Activated CD8-positive, alpha-beta memory T cell treated with anti-CD3 and anti-CD28 coated beads, Interleukin-2, amount 50 U/mL, for 4 hours (primary cell): ENCODE data around the gene CALCOCO2.

Experiments used
- DNase-seq: peaks from one replicate; pipeline ENCODE4 v3.0.0-alpha.2; 2020

The CALCOCO2 gene

GRCh38 chr17:48873696-48874443 is 43.0 kb downstream of the CALCOCO2 start:
- no peak for DNase-seq

GRCh38 chr17:48878920-48879898 is 48.4 kb downstream of the CALCOCO2 start:
- peak; percentile 52 for DNase-seq

DNA sequence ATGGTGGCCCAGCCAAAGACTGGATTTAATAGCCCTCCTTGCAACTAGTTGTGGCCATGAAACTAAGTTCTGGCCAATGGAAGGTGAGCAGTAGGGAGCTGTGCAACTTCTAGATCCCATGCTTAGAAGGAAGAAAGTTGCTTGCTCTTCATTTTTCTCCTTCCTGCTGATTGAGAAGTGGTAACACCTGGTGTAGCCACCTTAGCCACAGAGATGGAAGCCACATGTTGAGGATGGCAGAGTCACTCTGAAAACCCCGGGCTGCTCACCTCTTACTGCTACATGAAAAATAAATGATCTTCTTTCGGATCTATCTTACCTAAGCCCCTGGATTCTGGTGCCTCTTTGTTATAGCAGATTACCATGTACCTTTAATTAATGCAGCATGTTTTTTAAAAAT is 51.4 kb downstream of the CALCOCO2 start:
- DNase-seq = no peak

GRCh38 chr17:48883171-48883570 is 52.3 kb downstream of the CALCOCO2 start:
- DNase-seq = no peak

- no peak for DNase-seq
Measured at GRCh38 chr17:48890086-48890485, 59.3 kb downstream of the CALCOCO2 start.

- no peak for DNase-seq
Measured at GRCh38 chr17:48892940-48893645, 62.3 kb downstream of the CALCOCO2 start.

- no peak for DNase-seq
Measured at GRCh38 chr17:48893646-48894508, 63.0 kb downstream of the CALCOCO2 start.

- no peak for DNase-seq
Measured at GRCh38 chr17:48894886-48895285, 64.1 kb downstream of the CALCOCO2 start.

GRCh38 chr17:48901241-48901640 is 70.4 kb downstream of the CALCOCO2 start:
- DNase-seq = no peak

- DNase-seq = no peak
Measured at GRCh38 chr17:48903401-48903800, 72.6 kb downstream of the CALCOCO2 start.

GRCh38 chr17:48904428-48904827 is 73.6 kb downstream of the CALCOCO2 start:
- no peak for DNase-seq

GRCh38 chr17:48905987-48906515 is 75.2 kb downstream of the CALCOCO2 start:
- DNase-seq = no peak

GRCh38 chr17:48907713-48908046 is 76.8 kb downstream of the CALCOCO2 start:
- DNase-seq = no peak

DNA sequence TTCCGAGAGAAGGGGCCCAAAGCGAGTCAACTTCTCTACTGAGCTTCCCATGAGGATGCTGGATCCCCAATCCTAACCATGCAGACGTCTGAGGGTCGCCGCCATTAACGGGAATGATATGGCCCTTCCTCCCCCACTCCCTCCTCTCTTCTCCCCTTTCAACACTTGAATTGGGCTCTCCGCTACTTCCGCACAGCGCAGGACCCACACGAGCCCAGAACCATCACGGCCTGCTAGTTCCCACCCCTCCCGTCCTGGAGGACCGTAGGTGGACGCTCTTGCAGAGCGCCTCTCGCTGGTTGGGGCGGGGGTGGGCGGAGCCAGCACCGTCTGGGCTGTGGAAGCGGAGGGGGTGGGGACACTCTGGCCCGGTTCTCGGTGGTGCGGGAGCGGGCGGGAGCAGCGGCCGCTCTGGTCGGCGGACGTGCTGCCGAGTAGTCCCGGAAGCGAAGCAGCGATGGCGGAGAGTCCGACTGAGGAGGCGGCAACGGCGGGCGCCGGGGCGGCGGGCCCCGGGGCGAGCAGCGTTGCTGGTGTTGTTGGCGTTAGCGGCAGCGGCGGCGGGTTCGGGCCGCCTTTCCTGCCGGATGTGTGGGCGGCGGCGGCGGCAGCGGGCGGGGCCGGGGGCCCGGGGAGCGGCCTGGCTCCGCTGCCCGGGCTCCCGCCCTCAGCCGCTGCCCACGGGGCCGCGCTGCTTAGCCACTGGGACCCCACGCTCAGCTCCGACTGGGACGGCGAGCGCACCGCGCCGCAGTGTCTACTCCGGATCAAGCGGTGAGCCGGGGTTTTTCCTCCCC is 77.4 kb downstream of the CALCOCO2 start, which contains the start of gene UBE2Z:
TSS of gene UBE2Z (plus strand) at position 361 of the 797 bp plus-strand sequence. CDS start at position 458, 97 bp downstream.
- DNase-seq = peak; percentile 88

DNA sequence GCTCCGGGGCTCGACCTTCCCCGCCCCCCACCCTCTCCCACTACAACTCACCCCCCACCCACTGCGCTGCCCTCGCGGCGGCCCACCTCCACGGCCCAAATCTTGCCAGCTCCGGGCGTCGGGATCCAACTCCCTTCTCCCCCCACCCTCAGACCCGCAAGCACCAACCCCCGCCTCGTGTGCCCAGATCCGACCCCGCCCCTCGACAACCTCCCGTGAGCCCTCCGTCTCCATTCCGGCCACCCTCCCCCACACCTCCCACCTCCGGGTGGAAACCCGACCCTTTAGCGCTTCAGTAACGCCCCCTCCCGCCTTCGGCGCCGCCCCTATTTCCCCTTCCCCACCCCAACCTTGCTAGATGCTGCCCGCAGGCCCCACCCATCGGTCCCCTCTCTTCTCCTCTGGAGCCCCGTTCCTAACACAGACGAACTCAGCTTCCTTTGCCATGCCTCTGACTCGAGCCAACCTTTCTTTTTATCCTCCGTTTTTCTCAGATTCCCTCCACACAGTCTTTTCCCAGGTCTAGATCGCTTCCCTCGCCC is 78.1 kb downstream of the CALCOCO2 start:
- DNase-seq = peak; percentile 92

DNA sequence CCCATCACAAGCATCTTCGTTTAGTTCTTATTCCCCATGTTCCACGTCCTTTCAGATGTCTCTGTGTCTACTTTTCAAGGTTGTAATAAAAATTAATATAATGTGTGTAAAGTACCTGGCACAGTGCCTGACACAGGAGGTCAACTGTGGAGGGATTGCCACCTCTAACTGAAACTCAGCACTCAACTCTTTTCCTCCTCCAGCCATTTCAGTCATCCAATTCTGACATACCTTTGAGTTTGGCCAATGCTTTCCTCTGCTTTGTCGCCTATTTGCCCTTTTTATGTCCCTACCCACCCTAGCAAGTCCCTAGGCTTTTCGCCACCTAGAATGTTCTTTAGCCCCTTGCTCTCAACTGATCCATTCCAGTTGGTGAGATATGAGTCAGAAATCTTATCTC is 78.9 kb downstream of the CALCOCO2 start:
- DNase-seq = no peak

DNA sequence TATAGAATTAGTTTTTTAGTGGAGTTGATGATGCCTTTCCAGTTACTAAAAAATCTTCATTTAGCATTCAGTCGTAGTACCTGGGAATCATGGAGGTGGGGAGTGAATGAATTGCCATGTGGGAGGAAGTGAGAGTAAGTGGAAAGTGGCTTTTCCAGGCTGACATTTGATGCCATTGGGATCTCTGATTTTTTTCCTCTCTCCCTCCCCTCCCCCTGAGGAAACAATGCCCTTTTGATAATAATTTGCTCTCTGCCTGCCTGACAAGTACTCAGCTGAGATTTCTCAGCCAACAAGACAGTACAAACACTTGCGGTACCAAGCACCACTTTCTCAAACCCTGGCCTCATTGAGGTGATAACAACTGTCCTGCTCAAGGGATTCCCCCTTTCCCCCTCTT is 79.5 kb downstream of the CALCOCO2 start:
- DNase-seq = no peak

DNA sequence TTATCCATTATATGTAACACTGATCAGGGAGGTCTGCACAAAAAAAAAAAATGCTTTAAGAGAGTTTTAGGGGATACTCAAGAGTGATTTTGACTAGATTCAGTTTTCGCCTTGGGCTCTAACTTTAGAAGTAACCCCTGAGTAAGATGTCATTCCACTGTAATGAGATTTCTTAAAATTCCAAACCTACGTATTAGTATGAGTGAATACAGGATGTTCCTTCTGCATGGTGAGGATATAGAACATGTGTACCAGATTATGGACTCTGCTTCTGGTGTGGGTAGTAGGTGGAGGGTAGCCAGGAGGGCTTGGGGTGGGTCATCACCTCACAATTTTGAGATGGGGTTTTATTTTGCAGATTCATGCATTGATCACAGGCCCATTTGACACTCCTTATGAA is 81.6 kb downstream of the CALCOCO2 start:
- DNase-seq = no peak
